Neural cell (in vitro differentiated cells): ENCODE measurements around the gene ABCB10. TPM values are rescaled to one million over a fixed set of nuclear protein-coding genes. Genes with fewer than 3 reads are reported as not detected.

Source experiments
- H2AFZ ChIP-seq: fragments of 200-600, 300-800 bp; sonication (generic), shearing (Covaris generic); 2 replicates; pipeline ENCODE4 v1.6.0; 2014; ENCODE audit warnings: low read depth, mild to moderate bottlenecking, antibody characterized with exemption, low read length, moderate library complexity
- H3F3A ChIP-seq: fragments of 200-600 bp; shearing (Covaris generic); 2 replicates; pipeline ENCODE4 v1.6.1; 2016; ENCODE audit warnings: mild to moderate bottlenecking, moderate library complexity, mixed read lengths, antibody characterized with exemption, low read length; ENCODE audit not compliant: insufficient read depth, poor library complexity, severe bottlenecking
- H3K27ac ChIP-seq: fragments of 200-600, 300-800 bp; sonication (generic), shearing (Covaris generic); 2 replicates; pipeline ENCODE4 v1.5.1; 2014; ENCODE audit warnings: mild to moderate bottlenecking, low read length, moderate library complexity
- H3K27me3 ChIP-seq: fragments of 300-800, 200-600 bp; sonication (generic), shearing (Covaris generic); 2 replicates; pipeline ENCODE4 v1.6.0; 2014; ENCODE audit warnings: mild to moderate bottlenecking, low read depth, low read length, moderate library complexity; ENCODE audit not compliant: insufficient read depth
- H3K36me3 ChIP-seq: fragments of 300-800, 200-600 bp; sonication (generic), shearing (Covaris generic); 2 replicates; pipeline ENCODE4 v1.5.1; 2014; ENCODE audit warnings: mild to moderate bottlenecking, antibody characterized with exemption, low read length, moderate library complexity; ENCODE audit not compliant: insufficient read depth
- H3K4me2 ChIP-seq: fragments of 300-800, 200-600 bp; sonication (generic), shearing (Covaris generic); 2 replicates; pipeline ENCODE4 v1.6.0; 2014; ENCODE audit warnings: mild to moderate bottlenecking, low read length
- H3K4me3 ChIP-seq: fragments of 300-800, 200-600 bp; sonication (generic), shearing (Covaris generic); 2 replicates; pipeline ENCODE4 v1.5.1; 2014; ENCODE audit warnings: mild to moderate bottlenecking, low read length, moderate library complexity
- H3K79me2 ChIP-seq: fragments of 200-600 bp; shearing (Covaris generic); replicated peaks from 2 replicates; pipeline ENCODE4 v1.6.0; 2014; ENCODE audit warnings: mild to moderate bottlenecking, low read length, moderate library complexity; ENCODE audit not compliant: insufficient read depth
- H3K9ac ChIP-seq: fragments of 300-800, 200-600 bp; sonication (generic), shearing (Covaris generic); 2 replicates; pipeline ENCODE4 v1.6.1; 2016; ENCODE audit warnings: mild to moderate bottlenecking, low read length, mixed read lengths
- H3K9me2 ChIP-seq: fragments of 200-600 bp; shearing (Covaris generic); 2 replicates; pipeline ENCODE4 v1.6.1; 2016; ENCODE audit warnings: mild to moderate bottlenecking, low read length, mixed read lengths; ENCODE audit not compliant: insufficient read depth
- H3K9me3 ChIP-seq: fragments of 200-600, 300-800 bp; sonication (generic), shearing (Covaris generic); 2 replicates; pipeline ENCODE4 v1.6.1; 2016; ENCODE audit warnings: mild to moderate bottlenecking, mixed run types, low read length, moderate library complexity, mixed read lengths
- H4K20me1 ChIP-seq: fragments of 200-600 bp; shearing (Covaris generic); 2 replicates; pipeline ENCODE4 v1.6.1; 2016; ENCODE audit warnings: mild to moderate bottlenecking, mixed run types; ENCODE audit not compliant: insufficient read depth
- EP300 ChIP-seq: fragments of 450-650 bp; conservative IDR thresholded peaks from 2 replicates; pipeline ENCODE4 v1.6.1; 2014; ENCODE audit warnings: antibody characterized with exemption, mild to moderate bottlenecking, moderate library complexity; ENCODE audit not compliant: poor library complexity, severe bottlenecking
- EZH2 ChIP-seq: fragments of 200-600, 300-800 bp; shearing (Covaris generic), sonication (generic); IDR thresholded peaks from 2 replicates; pipeline ENCODE4 v1.6.1; 2014; ENCODE audit warnings: antibody characterized with exemption, low read length, borderline replicate concordance, mild to moderate bottlenecking; ENCODE audit not compliant: insufficient read depth, poor library complexity, severe bottlenecking
- MXI1 ChIP-seq: fragments of 450-650 bp; conservative IDR thresholded peaks from 2 replicates; pipeline ENCODE4 v1.6.1; 2014; ENCODE audit warnings: antibody characterized with exemption, mild to moderate bottlenecking; ENCODE audit not compliant: poor library complexity, severe bottlenecking
- POLR2AphosphoS5 ChIP-seq: IDR thresholded peaks from 2 replicates; pipeline ENCODE4 v1.6.1; 2012
- RAD21 ChIP-seq: fragments of 450-650 bp; conservative IDR thresholded peaks from 2 replicates; pipeline ENCODE4 v1.6.1; 2014; ENCODE audit warnings: antibody characterized with exemption, mild to moderate bottlenecking, moderate library complexity
- SMC3 ChIP-seq: fragments of 450-650 bp; conservative IDR thresholded peaks from 2 replicates; pipeline ENCODE4 v1.6.1; 2014; ENCODE audit warnings: antibody characterized with exemption, mild to moderate bottlenecking, moderate library complexity; ENCODE audit not compliant: poor library complexity
- TAF1 ChIP-seq: IDR thresholded peaks from 2 replicates; pipeline ENCODE4 v1.6.1; 2012; ENCODE audit warnings: low read depth
- polyA plus RNA-seq: library from polyadenylated mRNA; depleted of rRNA; stranded (reverse); fragments of >200 nt; gene quantifications from 2 replicates; pipeline ENCODE4 v1.2.3, GENCODE V29; 2014
- TF ChIP-seq, protein P1 (sequence below): fragments of 450-650 bp; IDR thresholded peaks from 2 replicates; pipeline ENCODE4 v1.5.1; 2014; ENCODE audit warnings: antibody characterized with exemption, mild to moderate bottlenecking, moderate library complexity; ENCODE audit not compliant: poor library complexity, severe bottlenecking
- TF ChIP-seq, protein P2 (sequence below): IDR thresholded peaks from 2 replicates; pipeline ENCODE4 v1.6.1; 2012; ENCODE audit warnings: borderline replicate concordance

The ABCB10 gene
- polyA plus RNA-seq, 1 donor from 2014 or later = 31.4 TPM

DNA sequence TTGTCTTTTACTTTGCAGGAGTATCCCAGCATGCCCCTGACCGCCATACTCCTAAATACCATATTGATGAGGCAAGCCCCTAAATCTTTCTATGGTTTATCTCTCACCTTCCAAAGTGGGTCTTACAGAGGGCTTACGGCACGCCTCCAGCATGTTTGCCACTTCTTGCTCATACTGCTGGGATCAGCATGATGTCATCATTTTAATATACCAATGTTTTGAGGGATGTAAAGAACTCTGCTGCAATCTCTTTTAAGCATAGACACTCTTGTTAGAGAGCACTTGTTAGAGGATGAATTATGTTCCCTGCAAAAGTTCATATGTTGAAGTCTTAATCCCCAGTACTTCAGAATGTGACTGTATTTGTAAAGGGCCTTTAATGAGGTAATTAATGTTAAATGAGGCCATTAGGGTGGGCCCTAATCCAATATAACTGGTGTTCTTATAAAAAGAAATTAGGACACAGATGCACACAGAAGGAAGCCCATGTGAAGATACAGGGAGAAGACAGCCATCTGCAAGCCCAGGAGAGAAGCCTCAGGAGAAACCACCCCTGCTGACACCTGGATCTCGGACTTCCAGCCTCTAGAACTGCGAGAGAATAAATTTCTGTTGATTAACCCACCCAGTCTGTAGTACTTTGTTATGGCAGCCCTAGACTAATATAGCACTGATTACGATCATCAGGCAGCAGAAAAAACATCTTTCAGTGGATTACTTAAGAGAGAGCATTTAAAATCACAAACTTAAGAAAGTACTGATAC is 16.4 kb upstream of the ABCB10 start:
- no peak overlapping the region for H3K27ac ChIP-seq
- H4K20me1 ChIP-seq = no peaks in the 10 kb centered on the region
- no peaks in the 10 kb centered on the region for H3K79me2 ChIP-seq
- H3F3A ChIP-seq = no peaks in the 10 kb centered on the region
- H3K4me3 ChIP-seq = no peak overlapping the region
- H3K4me2 ChIP-seq = no peak overlapping the region
- no peaks in the 10 kb centered on the region for H3K9me2 ChIP-seq
- H3K9ac ChIP-seq = no peak overlapping the region
- no peaks in the 10 kb centered on the region for H3K36me3 ChIP-seq
- no peak overlapping the region for H2AFZ ChIP-seq
- H3K9me3 ChIP-seq = no peaks in the 10 kb centered on the region
- no peaks in the 10 kb centered on the region for H3K27me3 ChIP-seq
- TF ChIP-seq EP300 = no peak

DNA sequence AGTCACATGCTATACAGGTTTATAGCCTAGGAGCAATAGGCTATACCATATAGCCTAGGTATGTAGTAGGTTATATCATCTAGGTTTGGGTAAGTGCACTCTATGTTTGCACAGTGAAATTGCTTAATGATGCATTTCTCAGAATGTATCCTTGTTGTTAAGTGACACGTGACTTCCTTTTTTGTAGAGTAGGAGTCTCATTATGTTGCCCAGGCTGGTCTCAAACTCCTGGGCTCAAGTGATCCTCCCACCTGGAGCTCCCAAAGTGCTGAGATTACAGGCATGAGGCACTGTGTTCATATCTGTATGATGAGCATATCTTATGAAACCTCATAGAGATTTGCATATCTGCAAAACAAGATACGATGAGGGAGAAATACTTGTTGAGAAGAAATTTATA is 13.8 kb upstream of the ABCB10 start:
- no peaks in the 10 kb centered on the region for H3K79me2 ChIP-seq
- no peaks in the 10 kb centered on the region for H3K9me3 ChIP-seq
- no peaks in the 10 kb centered on the region for H3K27me3 ChIP-seq
- H3K4me3 ChIP-seq = no peak overlapping the region
- no peak overlapping the region for H3K9ac ChIP-seq
- no peak overlapping the region for H2AFZ ChIP-seq
- no peaks in the 10 kb centered on the region for H3F3A ChIP-seq
- no peaks in the 10 kb centered on the region for H3K36me3 ChIP-seq
- H4K20me1 ChIP-seq = no peaks in the 10 kb centered on the region
- no peak overlapping the region for H3K4me2 ChIP-seq
- no peak overlapping the region for H3K27ac ChIP-seq
- H3K9me2 ChIP-seq = no peaks in the 10 kb centered on the region
- TF ChIP-seq TAF1 = no peak
- TF ChIP-seq POLR2AphosphoS5 = no peak
- TF ChIP-seq MXI1 = no peak
- TF ChIP-seq EZH2 = no peak
- TF ChIP-seq, protein P1, sequence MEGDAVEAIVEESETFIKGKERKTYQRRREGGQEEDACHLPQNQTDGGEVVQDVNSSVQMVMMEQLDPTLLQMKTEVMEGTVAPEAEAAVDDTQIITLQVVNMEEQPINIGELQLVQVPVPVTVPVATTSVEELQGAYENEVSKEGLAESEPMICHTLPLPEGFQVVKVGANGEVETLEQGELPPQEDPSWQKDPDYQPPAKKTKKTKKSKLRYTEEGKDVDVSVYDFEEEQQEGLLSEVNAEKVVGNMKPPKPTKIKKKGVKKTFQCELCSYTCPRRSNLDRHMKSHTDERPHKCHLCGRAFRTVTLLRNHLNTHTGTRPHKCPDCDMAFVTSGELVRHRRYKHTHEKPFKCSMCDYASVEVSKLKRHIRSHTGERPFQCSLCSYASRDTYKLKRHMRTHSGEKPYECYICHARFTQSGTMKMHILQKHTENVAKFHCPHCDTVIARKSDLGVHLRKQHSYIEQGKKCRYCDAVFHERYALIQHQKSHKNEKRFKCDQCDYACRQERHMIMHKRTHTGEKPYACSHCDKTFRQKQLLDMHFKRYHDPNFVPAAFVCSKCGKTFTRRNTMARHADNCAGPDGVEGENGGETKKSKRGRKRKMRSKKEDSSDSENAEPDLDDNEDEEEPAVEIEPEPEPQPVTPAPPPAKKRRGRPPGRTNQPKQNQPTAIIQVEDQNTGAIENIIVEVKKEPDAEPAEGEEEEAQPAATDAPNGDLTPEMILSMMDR = no peak
- no peak for TF ChIP-seq EP300
- TF ChIP-seq RAD21 = no peak
- no peak for TF ChIP-seq SMC3
- TF ChIP-seq, protein P2, sequence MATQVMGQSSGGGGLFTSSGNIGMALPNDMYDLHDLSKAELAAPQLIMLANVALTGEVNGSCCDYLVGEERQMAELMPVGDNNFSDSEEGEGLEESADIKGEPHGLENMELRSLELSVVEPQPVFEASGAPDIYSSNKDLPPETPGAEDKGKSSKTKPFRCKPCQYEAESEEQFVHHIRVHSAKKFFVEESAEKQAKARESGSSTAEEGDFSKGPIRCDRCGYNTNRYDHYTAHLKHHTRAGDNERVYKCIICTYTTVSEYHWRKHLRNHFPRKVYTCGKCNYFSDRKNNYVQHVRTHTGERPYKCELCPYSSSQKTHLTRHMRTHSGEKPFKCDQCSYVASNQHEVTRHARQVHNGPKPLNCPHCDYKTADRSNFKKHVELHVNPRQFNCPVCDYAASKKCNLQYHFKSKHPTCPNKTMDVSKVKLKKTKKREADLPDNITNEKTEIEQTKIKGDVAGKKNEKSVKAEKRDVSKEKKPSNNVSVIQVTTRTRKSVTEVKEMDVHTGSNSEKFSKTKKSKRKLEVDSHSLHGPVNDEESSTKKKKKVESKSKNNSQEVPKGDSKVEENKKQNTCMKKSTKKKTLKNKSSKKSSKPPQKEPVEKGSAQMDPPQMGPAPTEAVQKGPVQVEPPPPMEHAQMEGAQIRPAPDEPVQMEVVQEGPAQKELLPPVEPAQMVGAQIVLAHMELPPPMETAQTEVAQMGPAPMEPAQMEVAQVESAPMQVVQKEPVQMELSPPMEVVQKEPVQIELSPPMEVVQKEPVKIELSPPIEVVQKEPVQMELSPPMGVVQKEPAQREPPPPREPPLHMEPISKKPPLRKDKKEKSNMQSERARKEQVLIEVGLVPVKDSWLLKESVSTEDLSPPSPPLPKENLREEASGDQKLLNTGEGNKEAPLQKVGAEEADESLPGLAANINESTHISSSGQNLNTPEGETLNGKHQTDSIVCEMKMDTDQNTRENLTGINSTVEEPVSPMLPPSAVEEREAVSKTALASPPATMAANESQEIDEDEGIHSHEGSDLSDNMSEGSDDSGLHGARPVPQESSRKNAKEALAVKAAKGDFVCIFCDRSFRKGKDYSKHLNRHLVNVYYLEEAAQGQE = no peak
